H1 (cell line): ENCODE results near the gene USP10. TPM values are rescaled to one million over a fixed set of nuclear protein-coding genes. Genes with fewer than 3 reads are reported as not detected.

Experiments
- CTCF ChIA-PET: fragments of 300-600 bp; sonication (Branson Sonifier 250); formaldehyde crosslinking; loops from one replicate; lab custom pipeline; 2021; ENCODE audit not compliant: partially characterized antibody; lab: Charles Lee
- POLR2A ChIA-PET: fragments of 300-600 bp; sonication (Branson Sonifier 250); formaldehyde crosslinking; loops from one replicate; lab custom pipeline; 2021; ENCODE audit warnings: inconsistent platforms; ENCODE audit not compliant: partially characterized antibody; lab: Charles Lee
- DNase-seq, 2 experiments: peaks; one replicate each; pipeline versions ENCODE4 v3.0.0 to v3.0.0-alpha.2; 2010 to 2022; ENCODE audit warnings: low spot score in 2 of 2, low read depth in 1 of 2, mixed read lengths in 1 of 2
- FAIRE-seq: peaks from 2 replicates; lab custom pipeline; 2011; peaks lifted over from hg19 to GRCh38; lab: Jason Lieb, UNC
- H2AFZ ChIP-seq: 2 replicates; pipeline ENCODE4 v1.8.1; 2012; ENCODE audit warnings: low read length, inconsistent platforms
- H2AK5ac ChIP-seq: 2 replicates; pipeline ENCODE4 v1.6.1; 2013; ENCODE audit warnings: low read depth, low read length
- H2BK120ac ChIP-seq: replicated peaks from 2 replicates; pipeline ENCODE3; 2013; ENCODE audit warnings: low read depth, low read length, inconsistent platforms
- H2BK12ac ChIP-seq: 2 replicates; pipeline ENCODE4 v1.6.1; 2013; ENCODE audit warnings: low read depth, low read length
- H2BK15ac ChIP-seq: 2 replicates; pipeline ENCODE4 v1.6.1; 2013; ENCODE audit warnings: low read length
- H2BK20ac ChIP-seq: 2 replicates; pipeline ENCODE4 v1.6.1; 2013; ENCODE audit warnings: low read length
- H2BK5ac ChIP-seq: 2 replicates; pipeline ENCODE4 v1.6.1; 2013; ENCODE audit warnings: low read depth, low read length
- H3K14ac ChIP-seq: 2 replicates; pipeline ENCODE4 v1.6.1; 2013; ENCODE audit warnings: inconsistent platforms; ENCODE audit not compliant: insufficient read length
- H3K18ac ChIP-seq: 2 replicates; pipeline ENCODE4 v1.6.1; 2013; ENCODE audit warnings: low read length; ENCODE audit errors: extremely low read depth
- H3K23ac ChIP-seq: 2 replicates; pipeline ENCODE4 v1.6.1; 2013; ENCODE audit warnings: inconsistent platforms; ENCODE audit not compliant: insufficient read length
- H3K23me2 ChIP-seq: 2 replicates; pipeline ENCODE4 v1.6.1; 2013; ENCODE audit warnings: low read depth, low read length
- H3K27ac ChIP-seq: 2 replicates; pipeline ENCODE4 v1.6.1; 2011; ENCODE audit warnings: low read depth, low read length, inconsistent platforms
- H3K27me3 ChIP-seq, 4 experiments: replicated peaks in 1 of 4; 1 replicate in 1 of 4; 2 replicates in 3 of 4; pipeline versions ENCODE4 v1.6.1 to v1.8.1; 2011 to 2013; ENCODE audit warnings: low read length in 3 of 4, mild to moderate bottlenecking in 3 of 4, inconsistent platforms in 2 of 4, mixed read lengths in 2 of 4, moderate library complexity in 1 of 4; ENCODE audit not compliant: control insufficient read depth in 3 of 4, insufficient read depth in 3 of 4; ENCODE audit errors: extremely low read depth in 1 of 4
- H3K36me3 ChIP-seq, 4 experiments: 2 replicates each; pipeline versions ENCODE4 v1.6.1 to v1.8.1; 2011 to 2013; ENCODE audit warnings: mild to moderate bottlenecking in 4 of 4, low read length in 3 of 4, moderate library complexity in 2 of 4, control low read depth in 1 of 4, inconsistent platforms in 1 of 4; ENCODE audit not compliant: insufficient read depth in 4 of 4, control insufficient read depth in 2 of 4
- H3K4ac ChIP-seq: replicated peaks from 2 replicates; pipeline ENCODE3; 2013; ENCODE audit warnings: low read length, low read depth, mixed read lengths, inconsistent platforms; ENCODE audit not compliant: insufficient read length
- H3K4me1 ChIP-seq, 4 experiments: replicated peaks in 1 of 4; 1 replicate in 1 of 4; 2 replicates in 3 of 4; pipeline versions ENCODE4 v1.6.1 to v1.8.1; 2011 to 2013; ENCODE audit warnings: low read length in 3 of 4, inconsistent platforms in 2 of 4, mixed read lengths in 1 of 4; ENCODE audit not compliant: insufficient read depth in 4 of 4, control insufficient read depth in 3 of 4
- H3K4me2 ChIP-seq, 2 experiments: 2 replicates each; pipeline versions ENCODE4 v1.6.1 to v1.8.1; 2011 to 2013; ENCODE audit warnings: low read depth in 2 of 2, low read length in 2 of 2, control low read depth in 1 of 2, inconsistent platforms in 1 of 2, mild to moderate bottlenecking in 1 of 2; ENCODE audit not compliant: insufficient read depth in 1 of 2
- H3K4me3 ChIP-seq, 4 experiments: fragments of 200-600, 300-600 bp in 1 of 4; sonication (generic), shearing (Covaris generic), sonication (Bioruptor Twin) in 1 of 4; 2 replicates each; pipeline versions ENCODE4 v1.5.1 to v1.8.1; 2011 to 2016; ENCODE audit warnings: low read length in 4 of 4, low read depth in 3 of 4, control low read depth in 2 of 4, inconsistent platforms in 2 of 4, mild to moderate bottlenecking in 2 of 4, mixed read lengths in 1 of 4, moderate library complexity in 1 of 4; ENCODE audit not compliant: insufficient read depth in 2 of 4; ENCODE audit errors: extremely low read depth in 1 of 4
- H3K56ac ChIP-seq: replicated peaks from 2 replicates; pipeline ENCODE3; 2013; ENCODE audit warnings: low read depth, mild to moderate bottlenecking, mixed read lengths, low read length, inconsistent platforms; ENCODE audit not compliant: insufficient read length
- H3K79me1 ChIP-seq: 2 replicates; pipeline ENCODE4 v1.6.1; 2013; ENCODE audit warnings: low read depth, low read length, control low read depth
- H3K79me2 ChIP-seq, 2 experiments: 2 replicates each; pipeline versions ENCODE4 v1.6.1 to v1.8.1; 2012 to 2013; ENCODE audit warnings: low read length in 2 of 2, mild to moderate bottlenecking in 2 of 2, inconsistent platforms in 1 of 2; ENCODE audit not compliant: insufficient read depth in 2 of 2, control insufficient read depth in 1 of 2
- H3K9ac ChIP-seq, 4 experiments: replicated peaks in 1 of 4; 1 replicate in 1 of 4; 2 replicates in 3 of 4; pipeline versions ENCODE4 v1.6.1 to v1.8.1; 2011 to 2013; ENCODE audit warnings: low read depth in 3 of 4, low read length in 3 of 4, control low read depth in 2 of 4, mild to moderate bottlenecking in 2 of 4, moderate library complexity in 2 of 4, inconsistent platforms in 1 of 4; ENCODE audit errors: extremely low read depth in 1 of 4
- H3K9me3 ChIP-seq, 2 experiments: 2 replicates each; pipeline versions ENCODE4 v1.6.1 to v1.8.1; 2012 to 2013; ENCODE audit warnings: mild to moderate bottlenecking in 2 of 2, moderate library complexity in 2 of 2, control low read depth in 1 of 2, inconsistent platforms in 1 of 2, low read depth in 1 of 2, low read length in 1 of 2, mixed read lengths in 1 of 2; ENCODE audit not compliant: insufficient read depth in 2 of 2
- H4K20me1 ChIP-seq, 2 experiments: replicated peaks in 1 of 2; 2 replicates each; pipeline versions ENCODE3 to v1.8.1; 2011 to 2013; ENCODE audit warnings: inconsistent platforms in 2 of 2, low read length in 2 of 2, mild to moderate bottlenecking in 1 of 2; ENCODE audit not compliant: insufficient read depth in 2 of 2, control insufficient read depth in 1 of 2
- H4K5ac ChIP-seq: 2 replicates; pipeline ENCODE4 v1.6.1; 2013; ENCODE audit warnings: low read length, low read depth, mixed read lengths, inconsistent platforms; ENCODE audit not compliant: insufficient read length
- H4K8ac ChIP-seq: 2 replicates; pipeline ENCODE4 v1.8.0; 2013; ENCODE audit warnings: mild to moderate bottlenecking, moderate library complexity, low read length, inconsistent platforms; ENCODE audit not compliant: insufficient read depth; ENCODE audit errors: extremely low read depth
- H4K91ac ChIP-seq: replicated peaks from 2 replicates; pipeline ENCODE3; 2013; ENCODE audit warnings: low read length, mixed read lengths, inconsistent platforms; ENCODE audit not compliant: insufficient read length
- CTBP2 ChIP-seq: IDR thresholded peaks from 2 replicates; pipeline ENCODE4 v1.7.0; 2011; ENCODE audit warnings: borderline replicate concordance, mild to moderate bottlenecking, moderate library complexity, mixed read lengths, low read length; ENCODE audit not compliant: insufficient read depth, insufficient read length
- FOSL1 ChIP-seq: IDR thresholded peaks from 2 replicates; pipeline ENCODE4 v1.6.1; 2011; ENCODE audit warnings: mild to moderate bottlenecking, low read depth, low read length, moderate library complexity; ENCODE audit not compliant: insufficient read depth
- MAX ChIP-seq: IDR thresholded peaks from 2 replicates; pipeline ENCODE4 v1.6.1; 2012; ENCODE audit warnings: inconsistent platforms
- NANOG ChIP-seq: IDR thresholded peaks from 2 replicates; pipeline ENCODE4 v1.6.1; 2011; ENCODE audit warnings: low read length, low read depth, mild to moderate bottlenecking, inconsistent platforms; ENCODE audit not compliant: insufficient read depth, poor library complexity, severe bottlenecking
- RAD21 ChIP-seq, 2 experiments: IDR thresholded peaks in 1 of 2; conservative IDR thresholded peaks in 1 of 2; 2 replicates each; pipeline ENCODE4 v1.6.1; 2011; ENCODE audit warnings: low read depth in 2 of 2, low read length in 2 of 2, improper control_type of control experiment in 1 of 2, inconsistent platforms in 1 of 2, mild to moderate bottlenecking in 1 of 2, moderate library complexity in 1 of 2
- RNF2 ChIP-seq: fragments of 200-900, 300-1000 bp; sonication (generic); IDR thresholded peaks from 2 replicates; pipeline ENCODE4 v1.7.1; 2016; ENCODE audit warnings: borderline replicate concordance, low read depth, mild to moderate bottlenecking, antibody characterized with exemption, low read length; ENCODE audit not compliant: poor library complexity, severe bottlenecking; ENCODE audit errors: missing control alignments
- WGBS, 2 experiments: shearing (Covaris generic) in 1 of 2; methylation state at CpG; one replicate each; pipeline versions ENCODE4 v1.1.6 to v1.1.7; 2013 to 2015; ENCODE audit warnings: low lambda C conversion rate in 2 of 2, mixed read lengths in 2 of 2, inconsistent platforms in 1 of 2, low coverage in 1 of 2, missing lambda C conversion rate in 1 of 2; ENCODE audit not compliant: insufficient replicate concordance in 2 of 2, insufficient coverage in 1 of 2, insufficient read length in 1 of 2; ENCODE audit errors: extremely low coverage in 1 of 2, missing lambda C conversion rate in 1 of 2; 5-methylcytosine and 5-hydroxymethylcytosine counted together
- polyA plus RNA-seq, 7 experiments: library from polyadenylated mRNA; depleted of rRNA in 3 of 7; stranded (reverse) in 5 of 7; unstranded in 2 of 7; fragments of >200 nt in 5 of 7; fragments of 200-250 nt in 2 of 7; gene quantifications; 1 replicate in 5 of 7; 2 replicates in 1 of 7; 4 replicates in 1 of 7; pipeline versions ENCODE4 v1.2.1 to v1.2.3, GENCODE V29; 2011 to 2013; ENCODE audit warnings: missing spikeins in 2 of 7, mixed read lengths in 2 of 7
- total RNA-seq: library from RNA; stranded (reverse); fragmentation: NEBNext Ultra II Directional; extraction: Animal tissue kit (Norgen Biotek cat#: 25700); gene quantifications from 2 replicates; pipeline ENCODE4 v1.2.1, GENCODE V29; 2021
- TF ChIP-seq, protein P1 (sequence below): IDR thresholded peaks from 2 replicates; pipeline ENCODE4 v1.6.1; 2011; ENCODE audit warnings: low read length, improper control_type of control experiment

Gene USP10
- total and polyA plus RNA-seq, 2 of the 8 experiments (the other 6 are each of a cell fraction or from before 2014, with no cell fraction given): 171 to 195 TPM

GRCh38 chr16:84806256-84806889 lies 106.6 kb downstream of the USP10 start:
- Histone ChIP-seq H3K9me3 (no peaks in the 10 kb centered on the region; a peak in 1 of 4 replicates), H3K23me2 (no peaks in the 10 kb centered on the region), H3K79me1 (no peaks in the 10 kb centered on the region), H2AFZ (no peak overlapping the region), H3K18ac (no peak overlapping the region), H3K79me2 (no peaks in the 10 kb centered on the region), H3K36me3 (no peaks in the 10 kb centered on the region), H2AK5ac (no peak overlapping the region), H3K4me3 (no peak overlapping the region), H4K5ac (no peak overlapping the region), H3K4me1 (no peaks in the 10 kb centered on the region), H3K27me3 (no peaks in the 10 kb centered on the region; a peak in 1 of 7 replicates), H2BK5ac (no peak overlapping the region), H3K23ac (no peak overlapping the region), H3K27ac (no peak overlapping the region), H4K8ac (no peak overlapping the region), H3K4ac (no peak overlapping the region), H3K4me2 (no peak overlapping the region), H3K14ac (no peak overlapping the region), H2BK15ac (no peak overlapping the region), H4K20me1 (peaks cover 0 to 2% of the 10 kb centered on the region in 2 experiments), H3K56ac (no peak overlapping the region), H2BK12ac (no peak overlapping the region), H2BK120ac (no peak overlapping the region), H4K91ac (no peak overlapping the region), H2BK20ac (no peak overlapping the region), H3K9ac (no peak overlapping the region)
- DNase-seq (no peak), FAIRE-seq (no peak)
- ChIA-PET POLR2A (no interaction called here), CTCF (interaction anchor here (0.9 kb wide), 1 partner anchor 164 kb away, joined by 4 read pairs; no protein-coding TSS in a partner anchor)
- TF ChIP-seq MAX: no peak
- TF ChIP-seq, protein P1, sequence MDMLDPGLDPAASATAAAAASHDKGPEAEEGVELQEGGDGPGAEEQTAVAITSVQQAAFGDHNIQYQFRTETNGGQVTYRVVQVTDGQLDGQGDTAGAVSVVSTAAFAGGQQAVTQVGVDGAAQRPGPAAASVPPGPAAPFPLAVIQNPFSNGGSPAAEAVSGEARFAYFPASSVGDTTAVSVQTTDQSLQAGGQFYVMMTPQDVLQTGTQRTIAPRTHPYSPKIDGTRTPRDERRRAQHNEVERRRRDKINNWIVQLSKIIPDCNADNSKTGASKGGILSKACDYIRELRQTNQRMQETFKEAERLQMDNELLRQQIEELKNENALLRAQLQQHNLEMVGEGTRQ: no peak
- TF ChIP-seq RNF2: no peak
- TF ChIP-seq CTBP2: no peak
- TF ChIP-seq NANOG: no peak
- no peak for TF ChIP-seq RAD21 (IDR thresholded peaks at IDR 0.05 in 1 of 2, conservative IDR thresholded peaks at IDR 0.05 in 1 of 2; ENCODE audit: low read depth in 2 of 2, low read length in 2 of 2)
- no peak for TF ChIP-seq FOSL1
- WGBS, 2 experiments: 91% methylated on average over 25 of the region's 26 CpGs; no CpG with 5 or more reads in 1 of the 2 experiments
